HuH-7 (cell line): Measurements from ENCODE around the gene IGSF1.
A peak's percentile ranks its signal among the peaks of the same experiment; 100 is the strongest.

Source experiments
- DNase-seq: peaks from one replicate; pipeline ENCODE4 v3.0.0; 2011; ENCODE audit warnings: low spot score

Gene IGSF1

GRCh38 chrX:131288738-131289511, at the start of gene IGSF1:
IGSF1 (minus strand) TSS chrX:131289306; CDS start chrX:131286674, 2,632 bp downstream.
- DNase-seq = peak; percentile 42

DNA sequence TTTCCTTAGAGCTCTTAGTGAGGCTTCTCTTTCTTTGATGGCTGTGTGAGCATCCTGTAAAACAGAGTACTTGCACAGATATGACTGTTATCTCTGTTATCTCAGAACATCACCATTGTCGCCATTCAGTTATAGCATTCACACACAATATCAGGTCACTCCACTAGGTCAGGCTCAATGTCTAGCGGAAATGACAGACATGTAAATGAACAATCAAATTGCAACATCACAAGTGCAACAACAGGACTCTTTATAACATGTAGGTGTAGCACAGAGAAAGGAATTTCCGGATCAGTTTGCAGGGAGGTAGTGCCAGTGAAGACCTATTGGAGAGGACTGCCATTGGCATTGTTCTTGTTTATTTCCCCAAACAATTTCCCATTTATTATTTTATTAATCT, 43.2 kb upstream of the IGSF1 start:
- DNase-seq = peak; percentile 38

DNA sequence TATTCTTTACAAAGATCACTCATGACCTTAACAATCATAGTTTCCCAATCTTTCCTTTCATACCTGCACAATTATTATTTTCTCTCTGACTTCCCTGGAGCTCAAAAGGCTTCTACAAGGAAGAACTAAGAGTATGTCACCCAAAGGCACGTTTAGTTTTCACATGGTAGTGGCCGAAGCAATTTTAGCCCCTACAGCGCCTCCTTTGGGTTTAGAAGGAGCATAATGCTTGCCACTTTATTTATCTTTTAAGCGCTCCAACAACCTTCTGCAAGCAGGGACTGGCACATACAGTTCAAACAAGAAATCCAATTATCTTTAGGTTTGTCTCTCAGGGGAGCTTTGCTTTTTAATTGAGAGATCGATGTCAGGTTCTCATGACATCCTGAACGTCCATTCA, 42.0 kb upstream of the IGSF1 start:
- DNase-seq = no peak

DNA sequence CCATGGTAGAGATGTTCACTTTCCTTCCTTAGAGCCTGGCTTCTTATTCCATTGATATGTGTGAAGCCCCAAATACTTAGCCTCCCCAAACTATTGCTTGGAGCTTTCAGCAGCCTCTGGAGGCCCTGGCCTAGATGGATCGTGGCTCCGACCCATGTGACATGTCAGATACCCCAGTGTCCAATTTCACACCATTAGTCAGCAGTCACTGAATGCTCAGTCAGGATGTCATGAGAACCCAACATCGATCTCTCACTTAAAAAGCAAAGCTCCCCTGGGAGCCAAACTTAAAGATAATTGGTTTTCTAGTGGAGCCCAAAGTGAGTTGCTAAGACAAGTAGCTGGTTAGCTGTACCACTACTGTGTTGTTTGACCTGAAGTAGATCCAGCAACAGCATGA, 41.6 kb upstream of the IGSF1 start:
- no peak for DNase-seq

DNA sequence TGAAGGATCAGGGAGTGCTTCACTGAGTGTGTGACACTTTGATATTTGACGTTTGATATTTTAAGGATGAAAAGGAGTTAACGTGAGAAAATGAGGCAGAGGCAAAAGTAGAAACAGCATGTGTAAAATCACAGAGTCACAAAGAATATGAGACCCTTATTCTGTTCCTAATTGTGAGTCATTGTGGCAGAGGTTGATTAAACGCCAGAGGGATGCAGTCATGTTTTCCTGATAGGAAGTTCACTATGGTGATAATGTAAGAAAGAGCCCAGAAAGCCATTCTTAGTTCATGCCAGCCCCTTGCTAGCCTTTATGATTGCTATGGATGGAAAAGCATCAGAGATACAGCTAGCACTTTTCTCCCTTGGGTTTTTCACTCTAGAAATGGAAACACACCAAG, 33.5 kb upstream of the IGSF1 start:
- DNase-seq = no peak

- no peak for DNase-seq
These were observed 28.2 kb upstream of the IGSF1 start for GRCh38 chrX:131317326-131317725.

DNA sequence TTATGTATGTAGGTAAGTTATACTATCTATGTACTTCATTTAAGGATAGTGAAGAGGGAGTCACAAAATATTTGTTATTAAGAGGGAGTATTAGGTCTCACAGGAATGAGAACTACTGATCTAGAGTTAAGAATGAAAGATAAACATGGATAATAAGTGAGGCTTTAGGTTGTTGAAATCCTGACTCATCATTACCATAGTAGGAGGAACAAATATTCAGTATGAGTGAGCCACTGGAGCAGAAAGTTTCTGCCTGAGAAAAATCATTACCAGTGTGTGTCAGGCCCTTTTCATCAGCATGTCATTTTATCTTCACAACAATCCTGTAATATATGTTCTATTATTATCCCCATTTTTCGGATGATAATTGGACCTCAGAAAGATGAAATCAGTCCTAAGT, 27.2 kb upstream of the IGSF1 start:
- no peak for DNase-seq

GRCh38 chrX:131308980-131309379, 19.9 kb upstream of the IGSF1 start:
- DNase-seq = no peak

DNA sequence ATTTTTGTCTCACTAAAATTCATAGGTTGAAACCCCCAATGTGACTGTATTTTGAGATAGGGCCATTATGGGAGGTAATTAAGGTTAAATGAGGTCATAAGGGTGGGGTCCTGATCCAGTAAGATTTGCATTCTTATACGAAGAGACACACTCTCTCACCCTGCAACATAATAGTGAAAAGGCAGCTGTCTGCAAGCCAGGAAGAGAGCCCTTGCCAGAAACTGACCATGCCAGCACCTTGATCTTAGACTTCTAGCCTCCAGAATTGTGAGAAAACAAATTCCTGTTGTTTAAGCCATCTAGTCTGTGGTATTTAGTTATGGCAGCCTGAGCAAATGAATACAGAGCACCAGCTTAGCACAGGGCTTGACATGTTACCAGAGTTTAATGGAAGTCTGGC, 17.5 kb upstream of the IGSF1 start:
- DNase-seq = no peak

DNA sequence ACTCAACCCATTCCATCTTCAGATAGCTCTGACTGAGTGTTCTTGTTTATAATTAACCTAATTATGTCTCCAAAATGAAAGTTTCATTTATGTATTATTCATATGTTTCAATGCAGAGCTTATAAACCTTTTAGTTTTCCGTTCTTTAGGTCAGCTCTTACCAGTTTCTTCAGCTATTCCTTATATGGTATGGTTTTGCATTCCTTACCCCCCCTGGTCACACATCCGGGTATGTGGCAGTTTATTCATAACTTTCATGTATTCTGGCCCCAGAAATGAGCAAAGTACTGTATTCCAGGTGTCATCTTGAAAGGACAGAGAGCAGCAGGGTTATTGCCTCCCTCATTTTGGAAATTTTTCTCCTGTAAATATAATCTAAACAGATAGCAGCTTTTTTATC, 16.8 kb upstream of the IGSF1 start:
- DNase-seq = no peak

GRCh38 chrX:131302701-131303100, 13.6 kb upstream of the IGSF1 start:
- DNase-seq = no peak

- no peak for DNase-seq
These were observed 12.0 kb upstream of the IGSF1 start for GRCh38 chrX:131301155-131301554.

- DNase-seq = no peak
These were observed 9.7 kb upstream of the IGSF1 start for GRCh38 chrX:131298846-131299245.

- no peak for DNase-seq
These were observed 8.9 kb upstream of the IGSF1 start for GRCh38 chrX:131298036-131298435.

DNA sequence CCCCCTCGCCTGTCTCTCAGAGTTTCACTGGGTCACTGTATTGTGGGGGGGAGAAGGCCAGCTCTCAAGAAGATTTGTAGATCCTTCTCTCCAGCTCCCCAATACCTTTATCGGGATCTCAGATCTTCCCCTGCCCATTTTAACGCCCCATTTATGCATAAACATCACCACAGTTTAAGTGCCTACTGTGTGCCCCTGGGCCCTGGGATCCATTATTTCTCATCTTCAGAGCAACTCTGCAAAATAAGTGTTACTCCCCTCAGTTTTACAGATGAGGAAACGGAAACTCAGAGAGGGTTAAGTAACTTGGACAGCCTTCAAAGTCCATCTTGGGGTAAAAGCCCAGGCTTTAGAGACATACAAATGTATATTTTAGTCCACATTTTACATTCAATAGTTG, 421 bp upstream of the IGSF1 start:
- no peak for DNase-seq

DNA sequence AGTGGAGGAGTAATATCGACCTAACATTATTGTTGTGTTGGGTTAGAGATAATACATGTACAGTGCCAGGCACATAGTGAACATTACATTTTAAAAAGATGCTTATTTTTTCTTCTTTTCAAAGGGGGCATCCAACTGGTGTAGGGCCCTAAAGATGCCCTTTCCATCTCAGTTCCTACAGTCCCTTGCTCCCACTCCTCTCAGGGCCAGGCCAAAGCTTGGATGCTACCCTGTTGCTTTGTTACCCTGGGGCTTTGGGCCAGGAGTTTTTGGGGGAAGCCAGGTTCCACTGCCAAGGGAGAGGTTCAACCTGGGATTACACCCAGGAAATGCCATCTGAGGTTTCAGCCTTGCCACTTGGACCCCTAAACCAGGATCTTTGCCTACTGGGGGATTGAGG, 918 bp downstream of the IGSF1 start:
- DNase-seq = no peak

GRCh38 chrX:131287560-131288179, 1.4 kb downstream of the IGSF1 start:
- DNase-seq = peak; percentile 25

DNA sequence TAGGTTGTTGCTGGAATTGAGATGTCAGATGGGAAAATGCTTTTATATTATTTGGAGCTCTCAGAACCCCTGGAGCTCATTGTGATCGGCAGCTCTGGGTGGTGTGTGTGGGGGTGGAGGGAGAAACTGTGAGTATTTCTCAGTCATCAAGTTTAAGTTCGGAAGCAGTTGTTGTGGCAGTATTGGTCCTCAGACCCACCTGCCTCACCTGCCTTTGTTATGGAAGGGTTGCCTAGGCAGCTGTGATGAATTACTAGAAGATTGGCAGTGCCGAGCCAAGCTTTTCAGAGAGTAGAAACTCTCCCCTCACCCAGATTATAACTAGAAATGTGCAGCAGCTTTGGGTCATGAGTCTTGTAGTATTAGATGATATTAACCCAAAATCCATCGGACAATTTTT, 9.5 kb downstream of the IGSF1 start:
- DNase-seq = no peak

DNA sequence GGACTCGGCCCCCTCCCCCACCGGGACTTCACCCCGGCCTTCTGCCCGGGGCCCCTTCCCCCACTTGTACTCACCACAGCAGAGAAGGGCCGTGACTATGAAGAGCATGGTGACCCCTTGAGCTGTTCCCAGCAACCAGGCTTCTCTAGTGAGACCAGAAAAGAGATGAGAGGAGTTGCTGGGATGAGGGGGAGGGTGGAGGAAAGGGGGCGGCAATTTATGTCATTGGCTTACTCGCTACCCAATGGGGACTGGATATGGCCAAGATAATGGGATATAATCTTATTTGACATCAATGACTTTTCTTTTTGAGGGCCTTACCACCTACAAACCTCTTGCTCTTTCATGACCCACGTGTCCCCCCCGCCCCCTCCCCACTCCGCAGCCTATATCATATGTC, 9.9 kb downstream of the IGSF1 start:
- DNase-seq = no peak

GRCh38 chrX:131277543-131278136, 11.5 kb downstream of the IGSF1 start:
- DNase-seq = no peak

GRCh38 chrX:131273011-131273410, 16.1 kb downstream of the IGSF1 start:
- DNase-seq = no peak

GRCh38 chrX:131271826-131272225, 17.3 kb downstream of the IGSF1 start:
- DNase-seq = no peak

DNA sequence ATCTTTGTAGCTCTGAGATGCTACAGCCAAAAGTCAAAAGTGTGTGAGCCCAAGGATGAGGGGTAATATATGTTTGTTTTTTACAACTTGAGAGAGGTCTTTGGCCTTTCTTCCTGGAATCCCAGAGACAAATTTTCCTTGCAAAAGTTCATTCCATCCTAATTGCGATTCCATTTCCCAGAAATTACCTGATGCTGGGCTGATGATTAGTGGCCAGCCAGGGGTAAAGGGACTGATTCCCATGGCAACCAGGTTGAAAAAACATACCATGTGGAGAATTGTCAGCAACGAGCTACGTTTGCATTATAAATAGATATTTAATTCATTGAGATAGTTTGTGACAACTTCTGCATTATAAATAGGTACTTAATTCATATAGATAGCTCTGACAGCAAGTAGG, 17.8 kb downstream of the IGSF1 start:
- no peak for DNase-seq

DNA sequence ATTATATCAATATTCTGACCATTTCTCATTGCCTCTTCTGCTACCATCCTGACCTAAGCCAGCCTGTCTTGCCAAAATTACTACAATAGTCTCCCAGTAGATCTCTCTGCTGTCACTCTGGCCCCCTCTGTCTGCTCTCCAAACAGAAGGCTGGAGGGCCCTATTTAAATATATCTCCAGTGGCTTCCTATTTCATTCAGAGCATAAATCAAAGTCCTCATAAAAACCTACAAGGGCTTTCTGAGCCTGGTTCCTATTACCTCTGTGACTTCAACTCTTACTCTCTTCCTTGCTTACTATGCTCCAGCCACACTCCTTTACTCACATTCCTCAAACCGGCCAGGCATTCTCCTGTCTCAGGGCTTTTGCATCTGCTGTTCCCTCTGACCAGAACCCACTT, 19.0 kb downstream of the IGSF1 start:
- DNase-seq = no peak
